Cerebellar cortex (tissue), 1 donor: ENCODE data around the gene PSME2.
A peak's percentile ranks its signal among the peaks of the same experiment; 100 is the strongest.

Experiments used
- DNase-seq: peaks from one replicate; pipeline ENCODE4 v3.0.0-alpha.2; 2015; ENCODE audit warnings: low spot score

The PSME2 gene

DNA sequence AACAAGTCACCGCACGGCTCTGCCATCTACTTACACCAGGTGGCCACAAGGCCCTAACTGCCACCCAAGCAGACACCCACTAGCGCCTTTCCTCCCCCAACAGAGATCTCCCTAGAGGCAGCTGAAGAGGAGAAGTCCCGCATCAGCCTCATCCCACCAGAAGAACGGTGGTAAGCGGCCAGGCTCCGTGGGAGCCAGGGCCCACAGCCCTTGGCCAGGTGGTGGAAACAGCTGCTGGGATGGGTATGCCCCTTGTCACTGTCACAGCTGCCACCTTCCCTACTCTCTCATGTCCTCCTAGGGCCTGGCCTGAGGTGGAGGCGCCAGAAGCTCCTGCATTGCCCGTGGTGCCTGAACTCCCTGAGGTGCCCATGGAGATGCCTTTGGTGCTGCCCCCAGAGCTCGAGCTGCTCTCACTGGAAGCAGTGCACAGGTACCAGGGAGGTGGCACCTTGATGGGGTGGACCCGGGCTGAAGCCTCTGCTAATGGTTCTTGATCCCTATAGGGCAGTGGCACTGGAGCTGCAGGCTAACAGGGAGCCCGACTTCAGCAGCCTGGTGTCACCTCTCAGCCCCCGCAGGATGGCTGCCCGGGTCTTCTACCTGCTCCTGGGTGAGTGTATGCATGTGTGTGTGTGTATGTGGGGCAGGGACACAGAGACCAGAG lies 33.0 kb upstream of the PSME2 start:
- no peak for DNase-seq

DNA sequence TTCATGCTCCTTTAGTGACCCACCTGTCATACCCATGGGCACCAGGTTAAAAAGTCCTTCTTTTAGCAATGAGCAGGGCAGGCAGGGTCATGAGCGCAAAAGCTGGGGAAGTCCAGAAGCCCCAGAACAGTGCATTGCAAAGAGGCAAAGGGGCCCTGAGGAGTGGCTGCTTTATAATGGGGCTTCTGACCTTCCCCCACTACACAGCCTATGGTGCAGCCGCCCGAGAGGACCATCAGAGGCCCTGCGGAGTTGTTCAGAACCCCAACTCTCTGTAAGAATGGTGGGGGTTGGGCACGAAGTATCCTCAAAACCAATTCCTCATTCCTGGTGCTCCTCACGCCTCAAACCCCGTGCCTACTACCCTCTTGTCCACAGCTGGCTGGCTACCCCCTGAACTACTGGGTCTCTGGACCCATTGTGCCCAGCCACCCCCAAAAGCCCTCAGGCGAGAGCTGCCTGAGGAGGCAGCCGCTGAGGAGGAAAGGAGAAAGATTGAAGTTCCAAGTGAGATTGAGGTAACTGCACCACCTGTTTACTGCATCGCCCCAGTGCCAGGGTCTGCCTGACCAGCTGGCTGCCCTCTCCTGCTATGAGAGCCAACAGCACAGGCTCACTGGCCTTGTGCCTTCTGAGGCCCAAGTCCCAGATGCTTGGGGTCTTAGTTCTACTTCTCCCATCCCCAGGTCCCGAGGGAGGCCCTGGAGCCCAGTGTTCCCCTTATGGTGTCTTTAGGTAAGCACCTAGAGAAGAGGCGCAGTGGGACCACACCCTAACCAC lies 32.2 kb upstream of the PSME2 start:
- no peak for DNase-seq

DNA sequence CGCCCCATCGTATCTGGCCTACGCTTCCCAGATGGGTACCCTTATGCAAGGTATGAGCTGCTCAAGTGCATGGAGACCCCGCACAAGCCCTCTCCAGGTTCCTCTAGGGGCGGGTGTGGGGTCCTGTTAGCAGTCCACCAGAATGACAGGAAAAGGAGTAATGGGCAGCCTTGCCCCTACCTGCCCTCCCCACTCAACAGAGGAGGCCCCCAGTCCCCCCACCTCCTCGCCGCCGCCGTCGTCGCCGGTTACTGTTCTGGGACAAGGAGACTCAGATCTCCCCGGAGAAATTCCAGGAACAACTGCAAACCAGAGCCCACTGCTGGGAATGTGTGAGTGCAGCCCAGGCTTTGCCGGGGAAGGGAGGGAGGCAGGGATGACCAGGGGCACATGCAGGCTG lies 31.5 kb upstream of the PSME2 start:
- DNase-seq, result no peak

DNA sequence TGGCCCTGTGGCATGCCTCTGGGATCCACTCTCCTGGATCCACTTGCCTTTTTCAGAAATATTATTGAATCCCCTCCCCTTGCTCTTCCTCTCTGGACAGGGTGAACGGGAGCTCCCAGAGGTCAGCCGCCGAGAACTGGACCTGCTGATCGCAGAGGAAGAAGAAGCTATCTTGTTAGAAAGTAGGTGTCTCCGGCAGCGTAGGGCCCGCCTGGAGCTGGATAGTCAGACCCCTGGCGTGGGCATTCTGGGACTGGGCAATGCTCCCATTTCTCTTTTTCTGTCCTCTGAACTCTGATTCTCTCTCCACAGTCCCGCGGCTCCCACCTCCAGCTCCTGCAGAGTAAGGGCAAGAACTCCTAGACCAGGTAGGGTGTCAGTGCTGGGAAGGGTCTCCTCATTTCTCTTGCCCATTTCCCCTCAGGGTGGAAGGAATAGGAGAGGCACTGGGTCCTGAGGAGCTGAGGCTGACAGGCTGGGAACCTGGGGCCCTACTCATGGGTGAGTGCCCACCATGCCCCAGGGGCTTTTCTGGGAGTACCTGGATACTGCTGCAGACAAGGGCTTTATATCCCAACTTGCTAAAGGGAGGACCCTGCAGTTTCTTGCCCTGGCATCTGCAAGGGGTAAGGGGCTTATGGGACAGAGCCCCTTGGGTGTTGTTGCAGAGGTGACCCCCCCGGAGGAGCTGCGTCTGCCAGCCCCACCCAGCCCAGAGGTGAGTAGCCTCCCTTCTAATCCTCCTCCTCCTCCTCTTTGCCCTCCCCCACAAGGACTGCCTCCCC lies 30.8 kb upstream of the PSME2 start:
- no peak for DNase-seq

DNA sequence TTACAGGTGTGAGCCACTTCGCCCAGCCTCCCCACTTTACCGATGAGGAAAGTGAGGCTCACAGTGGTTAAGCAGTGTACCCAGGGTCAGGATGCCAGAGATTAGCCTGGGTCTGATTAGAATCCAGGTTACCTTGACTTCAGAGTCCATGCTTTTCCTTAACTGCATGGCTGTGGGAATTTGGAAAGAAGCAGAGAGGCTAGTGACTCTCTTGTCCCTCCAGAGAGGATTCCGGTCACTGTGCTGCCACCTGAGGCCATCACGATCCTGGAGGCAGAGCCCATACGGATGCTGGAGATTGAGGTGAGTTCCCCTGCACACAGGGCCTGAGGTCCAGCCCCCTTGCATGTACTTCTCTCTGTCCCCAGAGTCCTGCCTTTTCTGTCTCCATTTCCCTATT lies 30.2 kb upstream of the PSME2 start:
- DNase-seq, result no peak

DNA sequence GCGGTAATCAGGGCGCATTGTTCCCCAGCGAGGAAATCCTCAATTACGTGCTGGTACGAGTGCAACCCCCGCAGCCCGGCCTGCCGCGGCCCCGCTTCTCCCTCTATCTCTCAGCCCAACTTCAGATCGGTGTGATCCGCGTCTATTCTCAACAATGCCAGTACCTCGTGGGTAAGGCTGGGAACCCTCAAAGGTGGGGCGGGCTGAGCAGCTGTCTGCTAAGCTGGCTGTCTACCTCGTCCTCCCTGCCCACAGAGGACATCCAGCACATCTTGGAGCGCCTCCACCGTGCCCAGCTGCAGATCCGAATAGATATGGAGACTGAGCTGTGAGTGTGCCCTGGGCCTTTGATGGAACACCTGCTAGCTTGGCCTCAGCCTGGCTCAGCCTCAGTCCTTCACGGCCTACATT lies 26.5 kb upstream of the PSME2 start:
- peak; percentile 25 for DNase-seq

DNA sequence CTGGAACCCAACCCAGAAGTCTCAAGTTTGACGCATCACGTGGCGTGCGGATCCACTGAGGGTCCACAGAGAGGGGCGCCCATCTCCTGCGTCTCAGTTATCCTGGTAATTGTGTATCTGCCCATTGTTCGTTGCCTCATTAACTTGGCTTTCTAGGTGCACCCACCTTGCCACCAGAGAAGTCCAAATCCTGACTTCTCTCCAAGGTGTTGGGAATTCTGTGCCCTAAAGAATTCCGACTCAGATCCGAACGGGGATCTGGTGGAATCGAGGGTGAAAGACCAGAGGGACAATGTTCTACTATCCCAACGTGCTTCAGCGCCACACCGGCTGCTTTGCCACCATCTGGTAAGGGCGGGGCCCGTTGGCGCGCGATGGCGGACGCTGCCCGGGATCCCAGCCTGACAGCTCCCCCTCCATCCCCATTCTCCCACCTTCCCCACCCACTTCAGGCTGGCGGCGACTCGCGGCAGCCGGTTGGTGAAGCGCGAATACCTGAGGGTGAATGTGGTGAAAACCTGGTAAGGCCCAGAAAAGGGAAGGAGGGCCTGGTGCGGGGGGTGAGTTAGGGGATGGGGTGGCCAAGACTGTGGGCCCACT lies 26.0 kb upstream of the PSME2 start:
- DNase-seq, result peak; percentile 32

DNA sequence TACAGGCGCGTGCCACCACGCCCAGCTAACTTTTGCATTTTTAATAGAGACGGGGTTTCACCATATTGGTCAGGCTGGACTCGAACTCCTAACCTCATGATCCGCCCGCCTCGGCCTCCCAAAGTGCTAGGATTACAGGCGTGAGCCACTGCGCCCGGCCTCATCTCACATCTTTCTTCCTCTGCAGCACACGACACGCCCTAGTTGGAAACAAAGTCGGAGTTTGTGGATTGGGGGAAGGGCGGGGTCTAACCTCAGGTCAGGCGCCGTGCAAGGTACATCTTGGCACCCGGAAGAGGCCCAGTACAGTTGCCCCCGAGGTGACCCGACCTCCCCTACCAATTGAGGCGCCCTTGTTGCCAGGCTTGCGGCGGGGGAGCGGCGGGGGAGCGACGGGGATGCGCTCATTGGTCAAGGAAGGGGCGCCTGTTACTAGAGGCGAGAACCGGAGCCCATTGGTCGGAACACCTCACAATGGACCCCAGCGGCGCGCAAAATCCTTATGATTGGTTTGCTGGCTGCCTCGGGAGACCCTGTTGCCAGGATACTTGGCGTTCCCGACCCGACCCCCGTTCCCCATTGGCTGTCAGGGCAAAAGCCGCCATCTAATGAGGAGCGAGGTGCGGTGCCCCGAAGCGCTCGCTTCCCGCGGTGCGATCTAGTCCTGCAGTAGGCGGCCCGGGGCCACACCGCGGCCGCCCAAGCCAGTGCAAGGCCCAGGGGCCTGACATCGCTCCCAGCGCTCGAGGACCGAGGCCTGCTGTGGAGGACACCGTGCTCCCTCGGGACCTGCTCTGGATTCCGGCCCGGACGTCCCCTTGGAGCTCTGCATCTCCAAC lies 25.2 kb upstream of the PSME2 start, which contains the start of gene REC8:
Gene REC8 (plus strand): TSS at position 659 of the 839 bp plus-strand sequence. CDS start 473 bp downstream, outside the sequence.
- peak; percentile 96 for DNase-seq

DNA sequence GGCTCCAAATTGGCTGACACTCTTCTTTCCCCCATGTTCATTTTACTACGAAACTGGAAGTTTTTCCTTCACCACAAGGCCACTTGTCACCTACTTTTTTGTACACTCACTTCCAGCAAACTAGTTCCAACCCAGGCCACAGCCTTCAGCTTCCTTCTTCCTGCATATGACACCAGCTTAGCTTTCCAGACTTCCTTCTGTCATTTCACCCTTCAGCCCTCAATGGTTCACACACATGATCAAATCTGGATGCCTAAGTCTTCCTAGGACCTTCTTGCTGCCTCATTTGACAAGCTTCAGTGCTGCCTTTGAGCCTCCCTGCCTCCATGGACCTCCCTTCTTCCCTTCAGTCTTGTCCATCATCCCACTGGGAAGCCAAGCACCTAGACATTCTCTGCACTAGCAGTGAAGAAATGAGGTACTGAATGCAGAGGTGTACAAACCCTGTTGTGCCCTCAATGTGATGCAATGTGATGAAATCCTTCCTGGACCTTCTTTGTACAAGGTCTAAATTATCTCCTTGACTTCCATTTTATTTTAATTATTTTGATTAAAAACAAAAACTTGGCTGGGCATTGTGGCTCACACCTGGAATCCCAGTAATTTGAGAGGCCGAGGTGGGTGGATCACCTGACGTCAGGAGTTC lies 21.2 kb upstream of the PSME2 start:
- DNase-seq, result no peak

DNA sequence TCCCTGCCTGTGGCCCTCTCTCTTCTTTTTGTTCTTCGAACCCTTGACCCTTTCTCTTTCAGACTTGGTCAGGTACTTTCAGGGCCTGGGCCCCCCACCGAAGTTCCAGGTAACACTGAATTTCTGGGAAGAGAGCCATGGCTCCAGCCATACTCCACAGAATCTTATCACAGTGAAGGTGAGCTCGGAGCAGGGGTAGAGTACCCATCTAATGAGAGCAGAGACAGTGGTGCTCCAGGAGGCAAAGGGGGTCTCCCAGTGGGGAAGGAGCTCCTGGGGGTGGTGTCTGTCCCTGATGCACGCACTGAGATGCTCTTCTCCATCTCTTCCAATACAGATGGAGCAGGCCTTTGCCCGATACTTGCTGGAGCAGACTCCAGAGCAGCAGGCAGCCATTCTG lies 19.4 kb upstream of the PSME2 start:
- DNase-seq, result no peak

DNA sequence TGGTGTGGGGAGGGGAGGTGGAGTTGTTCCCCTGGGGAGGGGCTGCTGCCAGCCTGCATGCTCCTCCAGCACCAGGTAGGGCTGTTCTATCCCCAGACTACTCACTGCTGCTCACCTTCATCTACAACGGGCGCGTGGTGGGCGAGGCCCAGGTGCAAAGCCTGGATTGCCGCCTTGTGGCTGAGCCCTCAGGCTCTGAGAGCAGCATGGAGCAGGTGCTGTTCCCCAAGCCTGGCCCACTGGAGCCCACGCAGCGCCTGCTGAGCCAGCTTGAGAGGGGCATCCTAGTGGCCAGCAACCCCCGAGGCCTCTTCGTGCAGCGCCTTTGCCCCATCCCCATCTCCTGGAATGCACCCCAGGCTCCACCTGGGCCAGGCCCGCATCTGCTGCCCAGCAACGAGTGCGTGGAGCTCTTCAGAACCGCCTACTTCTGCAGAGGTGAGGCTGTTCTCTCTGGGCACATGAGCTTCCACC lies 18.1 kb upstream of the PSME2 start:
- no peak for DNase-seq

DNA sequence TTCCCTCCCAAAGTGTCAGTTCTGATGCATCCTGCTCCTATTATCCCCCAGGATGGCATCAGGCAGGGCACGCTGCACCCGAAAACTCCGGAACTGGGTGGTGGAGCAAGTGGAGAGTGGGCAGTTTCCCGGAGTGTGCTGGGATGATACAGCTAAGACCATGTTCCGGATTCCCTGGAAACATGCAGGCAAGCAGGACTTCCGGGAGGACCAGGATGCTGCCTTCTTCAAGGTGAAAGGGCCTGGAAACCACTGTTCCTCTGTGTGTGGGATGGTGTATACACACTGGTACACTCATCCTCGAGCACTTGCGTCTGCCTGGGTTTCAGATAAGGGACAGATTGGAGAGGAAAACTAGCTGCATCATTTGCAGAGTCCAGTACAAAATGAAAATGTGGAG lies 15.7 kb upstream of the PSME2 start:
- no peak for DNase-seq

DNA sequence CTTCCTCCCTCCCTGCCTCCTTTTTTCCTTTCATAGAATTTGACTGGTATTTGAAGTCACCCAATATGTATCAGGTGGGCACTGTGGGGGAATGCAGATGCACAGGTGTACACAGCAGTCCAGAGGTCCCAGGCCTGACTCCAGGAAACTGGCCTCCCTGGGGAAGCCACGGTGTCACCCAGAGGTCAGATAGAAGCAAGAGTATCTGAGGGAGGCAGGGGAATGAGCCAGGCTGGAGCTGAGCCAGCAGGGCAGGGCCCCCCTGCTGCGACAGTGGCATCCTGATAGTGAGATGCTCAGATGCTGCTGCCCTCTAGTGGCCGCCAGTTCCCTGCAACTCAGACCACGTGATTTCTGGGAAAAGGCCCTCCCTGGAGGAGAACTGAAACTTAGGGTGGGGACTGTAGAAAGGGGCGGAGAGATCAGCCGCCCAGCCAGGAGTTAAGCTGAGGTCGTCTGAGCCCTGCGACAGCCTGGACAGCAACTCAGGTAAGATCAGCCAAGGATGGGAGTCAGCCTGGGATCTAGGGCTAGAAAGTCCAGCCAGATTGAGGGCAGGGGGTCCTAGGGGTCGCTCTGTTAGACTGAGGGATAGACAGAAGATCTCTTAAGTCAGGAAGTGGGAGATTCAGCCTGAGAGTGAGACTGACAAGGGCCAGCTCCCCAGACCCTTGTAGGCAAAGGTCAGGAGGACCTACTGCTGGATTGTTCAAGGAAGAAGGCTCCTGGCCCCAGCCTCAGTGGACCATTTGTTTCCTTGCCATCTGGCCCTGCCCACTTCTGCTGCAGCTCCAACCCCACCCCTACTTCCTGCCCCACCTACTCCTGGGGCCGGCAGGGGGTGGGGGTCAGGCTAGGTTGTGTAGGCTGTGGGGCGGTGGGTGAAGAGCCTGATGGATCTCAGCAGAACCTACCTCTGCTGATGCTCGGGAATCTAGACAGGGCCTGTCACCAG lies 14.7 kb upstream of the PSME2 start, which contains the start of gene IRF9:
Gene IRF9 (plus strand): TSS at position 416 of the 955 bp plus-strand sequence. CDS start 880 bp downstream, outside the sequence.
- DNase-seq, result peak; percentile 92

DNA sequence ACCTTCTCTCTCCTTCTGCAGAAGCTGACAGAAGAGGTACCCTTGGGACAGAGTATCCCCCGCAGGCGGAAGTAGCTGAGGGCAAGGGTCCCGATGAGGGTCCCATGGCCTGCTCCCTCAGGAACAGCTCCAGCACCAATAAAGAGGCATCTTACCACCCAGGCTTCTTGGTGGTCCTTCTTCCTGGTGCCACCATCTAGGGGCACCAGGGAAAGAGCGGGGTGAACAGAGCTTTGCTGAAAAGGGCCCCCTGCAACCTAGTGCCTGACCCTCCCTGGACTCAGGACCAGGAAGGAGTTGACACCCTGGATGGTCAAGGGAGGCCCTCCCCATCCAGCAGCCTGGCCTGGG lies 14.1 kb upstream of the PSME2 start:
- no peak for DNase-seq

DNA sequence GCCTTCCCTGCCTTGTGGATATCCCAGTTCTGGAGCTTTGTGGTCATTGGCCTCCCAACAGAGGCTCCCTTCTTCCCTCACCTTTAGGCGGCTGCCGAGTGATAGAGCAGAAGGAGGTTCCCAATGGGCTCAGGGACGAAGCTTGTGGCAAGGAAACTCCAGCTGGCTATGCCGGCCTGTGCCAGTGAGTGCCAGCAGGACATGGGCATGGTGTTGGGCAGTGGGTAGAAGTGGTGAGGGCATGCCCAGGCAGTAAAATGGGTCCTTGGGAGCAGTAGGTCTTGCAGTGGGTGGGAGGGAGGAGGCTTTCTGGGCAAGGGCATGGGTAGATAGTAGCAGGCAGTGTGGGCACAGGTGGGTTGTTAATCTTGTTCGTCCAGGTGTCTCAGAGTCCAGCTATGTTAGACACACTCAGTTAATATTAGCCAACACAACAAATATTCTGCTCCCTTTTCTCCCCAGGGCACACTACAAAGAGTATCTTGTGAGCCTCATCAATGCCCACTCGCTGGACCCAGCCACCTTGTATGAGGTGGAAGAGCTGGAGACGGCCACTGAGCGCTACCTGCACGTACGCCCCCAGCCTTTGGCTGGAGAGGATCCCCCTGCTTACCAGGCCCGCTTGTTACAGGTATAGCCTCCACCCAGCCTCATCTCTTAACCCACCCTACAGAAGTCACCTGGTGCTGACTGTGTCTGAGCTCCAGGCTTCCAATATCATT lies 13.5 kb upstream of the PSME2 start:
- no peak for DNase-seq

DNA sequence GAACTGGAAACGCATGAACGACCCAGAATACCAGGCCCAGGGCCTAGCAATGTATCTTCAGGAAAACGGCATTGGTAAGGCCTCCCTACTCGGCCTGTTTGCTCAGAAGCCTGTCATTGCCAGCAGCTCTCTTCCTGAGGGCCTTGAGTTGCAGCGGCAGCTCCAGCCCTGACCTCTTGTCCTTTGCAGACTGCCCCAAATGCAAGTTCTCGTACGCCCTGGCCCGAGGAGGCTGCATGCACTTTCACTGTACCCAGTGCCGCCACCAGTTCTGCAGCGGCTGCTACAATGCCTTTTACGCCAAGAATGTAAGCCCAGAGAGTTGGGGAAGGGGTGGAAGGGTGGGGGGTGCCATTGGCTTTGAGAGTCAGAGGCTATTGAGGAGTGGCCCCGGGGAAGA lies 10.9 kb upstream of the PSME2 start:
- no peak for DNase-seq

DNA sequence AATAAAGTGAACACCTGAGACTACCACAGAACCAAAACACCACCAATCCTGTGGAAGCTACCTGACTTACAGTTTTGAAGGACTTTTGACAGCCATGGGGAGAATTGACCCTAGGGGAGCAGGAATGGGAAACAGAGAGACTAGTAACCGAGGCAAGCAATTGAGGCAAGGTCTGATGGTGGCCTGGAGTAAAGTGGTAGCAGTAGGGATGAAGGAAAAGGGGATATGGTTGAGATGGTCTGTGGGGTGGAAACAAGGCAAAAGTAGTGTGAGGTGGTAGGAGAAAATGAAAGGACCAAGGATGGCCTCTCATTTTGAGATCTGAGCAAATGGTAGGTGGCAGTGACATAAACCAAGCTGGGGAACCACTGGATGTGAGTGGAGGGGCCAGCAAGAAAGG lies 10.4 kb upstream of the PSME2 start:
- no peak for DNase-seq

DNA sequence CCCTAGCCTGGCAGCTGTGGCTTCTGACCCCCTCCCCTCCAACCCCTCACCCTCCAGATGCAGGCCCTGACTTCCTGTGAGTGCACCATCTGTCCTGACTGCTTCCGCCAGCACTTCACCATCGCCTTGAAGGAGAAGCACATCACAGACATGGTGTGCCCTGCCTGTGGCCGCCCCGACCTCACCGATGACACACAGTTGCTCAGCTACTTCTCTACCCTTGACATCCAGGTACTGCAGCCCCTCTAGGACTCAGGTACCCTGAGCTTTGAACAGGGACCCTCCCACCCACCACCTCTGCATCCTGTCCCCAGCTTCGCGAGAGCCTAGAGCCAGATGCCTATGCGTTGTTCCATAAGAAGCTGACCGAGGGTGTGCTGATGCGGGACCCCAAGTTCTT lies 8.7 kb upstream of the PSME2 start:
- no peak for DNase-seq
